Parathyroid adenoma (tissue), 2 donors: ENCODE measurements around the gene PKHD1.

Experiments used
- H2AFZ ChIP-seq: fragments of 300-600 bp; sonication (generic); one replicate; pipeline ENCODE4 v1.7.0; 2017; ENCODE audit warnings: antibody characterized with exemption, mild to moderate bottlenecking
- H3K27ac ChIP-seq: fragments of 300-600 bp; sonication (generic); one replicate; pipeline ENCODE4 v1.7.0; 2017
- H3K27me3 ChIP-seq: fragments of 300-600 bp; sonication (generic); one replicate; pipeline ENCODE4 v1.7.0; 2017; ENCODE audit warnings: low read length; ENCODE audit not compliant: control insufficient read depth, insufficient read depth
- H3K36me3 ChIP-seq: fragments of 300-600 bp; sonication (generic); one replicate; pipeline ENCODE4 v1.7.0; 2017; ENCODE audit warnings: low read length; ENCODE audit not compliant: control insufficient read depth, insufficient read depth
- H3K4me1 ChIP-seq: fragments of 300-600 bp; sonication (generic); one replicate; pipeline ENCODE4 v1.7.0; 2017; ENCODE audit warnings: control low read depth
- H3K4me2 ChIP-seq: fragments of 300-600 bp; sonication (generic); one replicate; pipeline ENCODE4 v1.7.0; 2017; ENCODE audit warnings: low read length
- H3K4me3 ChIP-seq: fragments of 300-600 bp; sonication (generic); one replicate; pipeline ENCODE4 v1.7.0; 2017; ENCODE audit warnings: low read depth, low read length
- H3K79me2 ChIP-seq: fragments of 300-600 bp; sonication (generic); one replicate; pipeline ENCODE4 v1.7.0; 2017; ENCODE audit warnings: control low read depth
- H3K9ac ChIP-seq: fragments of 300-600 bp; sonication (generic); one replicate; pipeline ENCODE4 v1.7.0; 2017; ENCODE audit warnings: mild to moderate bottlenecking
- H3K9me3 ChIP-seq: fragments of 300-600 bp; sonication (generic); one replicate; pipeline ENCODE4 v1.7.0; 2017; ENCODE audit warnings: low read length; ENCODE audit not compliant: control insufficient read depth
- CTCF ChIP-seq: fragments of 300-600 bp; sonication (generic); IDR thresholded peaks from one replicate; pipeline ENCODE4 v1.7.0; 2017; ENCODE audit warnings: antibody characterized with exemption, mild to moderate bottlenecking
- donor health status: primary hyperparathyroidism.

Gene PKHD1

GRCh38 chr6:51625566-51625965 is 461.8 kb downstream of the PKHD1 start:
- Histone ChIP-seq H3K27ac (no peak overlapping the region), H3K27me3 (no peaks in the 10 kb centered on the region), H3K36me3 (no peaks in the 10 kb centered on the region), H3K9me3 (no peaks in the 10 kb centered on the region), H3K79me2 (no peaks in the 10 kb centered on the region), H2AFZ (no peak overlapping the region), H3K4me3 (no peak overlapping the region), H3K9ac (no peak overlapping the region), H3K4me2 (no peak overlapping the region), H3K4me1 (no peaks in the 10 kb centered on the region)
- TF ChIP-seq CTCF: no peak

DNA sequence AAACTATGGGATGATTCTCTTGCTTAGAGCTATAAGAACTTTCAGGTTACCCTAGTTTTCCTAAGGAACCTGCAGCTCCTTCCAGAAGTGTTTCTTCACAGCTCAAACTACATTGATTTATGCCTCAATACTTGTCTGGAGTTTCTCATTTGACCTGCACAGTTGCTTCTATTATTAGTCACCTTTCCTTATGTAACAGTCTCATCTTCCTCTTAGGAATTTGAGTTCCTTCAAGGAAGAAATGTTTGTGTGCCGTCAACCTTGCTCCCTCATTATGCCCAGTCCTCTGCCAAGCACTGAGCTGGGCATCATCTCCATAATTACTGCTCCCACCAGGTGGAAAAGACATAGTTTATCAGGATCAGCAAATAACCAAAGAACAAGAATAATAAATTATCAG is 466.4 kb downstream of the PKHD1 start:
- no peaks in the 10 kb centered on the region for H3K27me3 ChIP-seq
- H2AFZ ChIP-seq: no peak overlapping the region
- no peaks in the 10 kb centered on the region for H3K9me3 ChIP-seq
- no peak overlapping the region for H3K4me2 ChIP-seq
- no peaks in the 10 kb centered on the region for H3K79me2 ChIP-seq
- H3K4me3 ChIP-seq: no peak overlapping the region
- H3K36me3 ChIP-seq: no peaks in the 10 kb centered on the region
- no peaks in the 10 kb centered on the region for H3K4me1 ChIP-seq
- no peak overlapping the region for H3K27ac ChIP-seq
- no peak overlapping the region for H3K9ac ChIP-seq
- no peak for TF ChIP-seq CTCF

GRCh38 chr6:51619042-51619799 is 468.2 kb downstream of the PKHD1 start:
- no peaks in the 10 kb centered on the region for H3K36me3 ChIP-seq
- H3K27me3 ChIP-seq: no peaks in the 10 kb centered on the region
- no peak overlapping the region for H3K9ac ChIP-seq
- H3K9me3 ChIP-seq: no peaks in the 10 kb centered on the region
- no peak overlapping the region for H3K27ac ChIP-seq
- H3K4me3 ChIP-seq: no peak overlapping the region
- no peaks in the 10 kb centered on the region for H3K4me1 ChIP-seq
- no peaks in the 10 kb centered on the region for H3K79me2 ChIP-seq
- H3K4me2 ChIP-seq: no peak overlapping the region
- no peak overlapping the region for H2AFZ ChIP-seq
- TF ChIP-seq CTCF: no peak

GRCh38 chr6:51618563-51618962 is 468.9 kb downstream of the PKHD1 start:
- Histone ChIP-seq H3K4me1 (no peaks in the 10 kb centered on the region), H2AFZ (no peak overlapping the region), H3K4me2 (no peak overlapping the region), H3K9me3 (no peaks in the 10 kb centered on the region), H3K79me2 (no peaks in the 10 kb centered on the region), H3K27me3 (no peaks in the 10 kb centered on the region), H3K36me3 (no peaks in the 10 kb centered on the region), H3K9ac (no peak overlapping the region), H3K27ac (no peak overlapping the region), H3K4me3 (no peak overlapping the region)
- peak; percentile 13 for TF ChIP-seq CTCF

GRCh38 chr6:51617751-51618150 is 469.7 kb downstream of the PKHD1 start:
- no peaks in the 10 kb centered on the region for H3K36me3 ChIP-seq
- no peak overlapping the region for H3K4me2 ChIP-seq
- H3K79me2 ChIP-seq: no peaks in the 10 kb centered on the region
- no peak overlapping the region for H3K9ac ChIP-seq
- no peak overlapping the region for H2AFZ ChIP-seq
- TF ChIP-seq CTCF: no peak
- H3K4me3 ChIP-seq: no peak overlapping the region
- no peaks in the 10 kb centered on the region for H3K4me1 ChIP-seq
- no peaks in the 10 kb centered on the region for H3K27me3 ChIP-seq
- no peaks in the 10 kb centered on the region for H3K9me3 ChIP-seq
- H3K27ac ChIP-seq: no peak overlapping the region
